Gastroesophageal sphincter (tissue), 3 donors: ENCODE data around the gene C1QTNF12.

Source experiments
- CTCF ChIP-seq, 4 experiments: fragments of 200-600 bp in 2 of 4; fragments of 450-650 bp in 2 of 4; sonication (generic) in 1 of 4; IDR thresholded peaks; one replicate each; pipeline ENCODE4 v1.5.1; 2017 to 2019; ENCODE audit warnings: antibody characterized with exemption in 4 of 4, mild to moderate bottlenecking in 2 of 4, moderate library complexity in 2 of 4
- EP300 ChIP-seq: sonication (generic); formaldehyde crosslinking; IDR thresholded peaks from one replicate; pipeline ENCODE4 v1.6.1; 2017; ENCODE audit warnings: antibody characterized with exemption, mild to moderate bottlenecking
- POLR2A ChIP-seq, 2 donors: fragments of 450-650 bp; IDR thresholded peaks; one replicate each; pipeline ENCODE4 v1.6.1; 2017; ENCODE audit warnings: antibody characterized with exemption in 2 of 2, mild to moderate bottlenecking in 2 of 2, moderate library complexity in 1 of 2
- POLR2AphosphoS5 ChIP-seq: sonication (generic); formaldehyde crosslinking; IDR thresholded peaks from one replicate; pipeline ENCODE4 v1.6.1; 2017; ENCODE audit warnings: antibody characterized with exemption

GRCh38 chr1:1212780-1213344 lies 33.7 kb downstream of the C1QTNF12 start:
- TF ChIP-seq CTCF (IDR thresholded peaks at IDR 0.05) (no peak), POLR2AphosphoS5 (no peak), POLR2A (IDR thresholded peaks at IDR 0.05) (no peak), EP300 (no peak)
